Ecto neural progenitor cell (in vitro differentiated cells): ENCODE measurements around the gene STIL.
"Not testable (repeated sequence)": the region's sequence is repeated elsewhere in the genome, so short reads cannot be mapped to it uniquely, and the experiment has no call there.

Source experiments
- DNase-seq: peaks from one replicate; pipeline ENCODE4 v3.0.0-alpha.2; 2018; ENCODE audit warnings: low spot score

Gene STIL

DNA sequence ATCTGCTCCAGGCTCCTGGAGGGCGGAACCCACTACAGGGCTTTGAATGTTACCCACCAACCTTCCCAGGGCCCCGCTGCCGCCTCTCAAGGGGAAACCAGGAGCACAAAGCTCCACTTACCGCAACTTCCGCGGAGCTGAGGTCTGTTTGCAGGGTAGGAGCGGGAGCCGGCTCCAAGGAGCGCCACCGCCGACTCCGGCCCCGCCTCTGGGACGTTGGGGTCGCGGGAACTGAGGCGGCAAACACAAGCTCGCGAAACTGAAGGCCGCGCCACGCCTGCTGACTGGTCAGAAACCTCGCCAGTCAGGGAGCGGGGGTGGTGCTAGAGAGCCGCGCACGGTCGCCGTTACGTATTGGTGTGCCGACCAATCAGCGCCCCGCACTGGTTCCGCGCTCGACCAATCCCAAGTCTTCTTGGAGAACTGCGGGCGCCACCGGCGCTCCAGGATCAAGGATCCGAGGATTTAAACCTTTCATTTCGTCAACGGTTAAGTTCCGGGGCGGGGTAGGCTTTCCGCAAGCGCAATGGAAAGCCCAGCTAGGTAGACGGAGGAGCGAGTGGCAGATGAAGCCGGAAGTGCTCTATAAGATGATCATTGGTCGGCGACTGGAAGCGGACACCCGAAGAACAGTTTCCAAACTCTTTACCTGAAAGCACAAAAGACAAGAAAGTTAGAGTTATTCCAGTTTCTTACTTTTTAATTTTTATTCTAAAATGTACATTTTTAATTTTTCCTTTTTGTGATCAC is at the start of gene STIL:
Gene STIL, minus strand, starts transcription at position 233 of the 750 bp plus-strand sequence. CDS start 3,828 bp downstream, outside the sequence.
- DNase-seq, result peak; percentile 100

DNA sequence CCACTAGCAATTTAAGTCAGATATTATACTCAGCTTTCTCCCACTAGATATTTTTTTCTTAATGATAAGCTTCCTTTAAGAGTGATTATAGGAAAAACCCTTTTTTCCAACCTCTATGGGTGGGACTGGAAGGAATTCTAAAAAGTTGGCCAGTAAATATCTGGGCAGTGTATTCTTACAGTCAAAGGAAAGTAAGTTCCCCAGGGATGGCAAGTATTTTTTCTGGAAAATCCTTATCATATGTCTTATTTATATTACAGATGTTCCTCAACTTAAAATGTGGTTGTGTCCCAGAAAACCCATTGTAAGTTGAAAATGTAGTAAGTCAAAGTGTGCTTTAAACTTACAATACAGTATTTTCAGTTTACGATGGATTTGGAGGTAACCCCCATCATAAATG is 48.9 kb upstream of the STIL start:
- no peak for DNase-seq

DNA sequence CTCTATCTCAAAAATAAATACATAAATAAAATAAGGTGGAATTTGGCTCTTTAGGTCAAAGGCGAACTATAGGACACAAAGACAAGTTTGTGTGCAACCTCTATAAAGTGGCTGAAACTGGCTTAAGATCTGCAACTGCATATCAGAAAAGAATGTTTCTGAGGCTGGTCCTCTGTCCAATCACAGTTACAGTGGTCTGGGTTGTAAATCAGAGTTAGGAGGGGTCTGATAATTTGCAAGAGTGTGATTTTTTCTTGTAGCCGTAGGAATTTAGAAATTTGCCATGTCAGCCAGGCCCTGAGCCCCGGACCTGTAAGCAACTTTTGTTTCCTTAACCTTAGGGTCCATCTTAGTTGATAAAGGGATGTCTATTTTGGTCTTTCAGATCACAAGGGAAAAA is 47.4 kb upstream of the STIL start:
- no peak for DNase-seq

DNA sequence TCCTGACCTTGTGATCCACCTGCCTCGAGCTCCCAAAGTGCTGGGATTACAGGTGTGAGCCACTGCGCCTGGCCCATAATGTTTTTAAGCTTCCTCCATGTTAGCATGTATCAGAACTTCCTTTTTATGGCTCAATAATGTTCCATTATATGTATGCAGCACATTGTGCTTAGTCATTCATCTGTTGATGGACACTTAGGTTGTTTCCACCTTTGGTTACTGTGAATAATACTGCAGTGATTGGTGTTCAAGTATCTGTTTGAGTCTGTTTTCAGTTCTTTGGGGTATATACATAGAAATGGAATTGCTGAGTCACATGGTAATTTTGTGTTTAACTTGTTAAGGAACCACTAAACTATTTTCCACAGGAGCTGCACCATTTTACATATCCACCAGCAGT is 37.4 kb upstream of the STIL start:
- no peak for DNase-seq

DNA sequence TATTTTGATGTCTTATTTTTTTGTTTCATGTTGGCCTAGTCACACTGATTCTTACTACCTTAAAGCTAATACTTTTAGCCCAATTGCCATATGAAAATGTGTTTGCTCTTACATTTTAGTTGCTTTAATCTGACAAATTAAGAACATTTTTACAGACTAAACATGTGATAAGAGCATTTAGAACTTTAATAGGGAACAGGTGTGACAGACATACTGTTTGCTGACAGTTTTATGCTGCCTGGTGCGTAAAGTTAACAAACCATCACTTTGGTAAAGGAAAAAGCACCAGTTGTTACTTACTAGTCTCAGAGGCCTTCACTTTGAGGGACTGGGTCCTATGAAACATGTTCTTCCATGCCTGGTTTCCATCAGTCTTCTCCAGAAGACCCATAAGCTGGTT is 34.3 kb upstream of the STIL start:
- DNase-seq, result no peak

DNA sequence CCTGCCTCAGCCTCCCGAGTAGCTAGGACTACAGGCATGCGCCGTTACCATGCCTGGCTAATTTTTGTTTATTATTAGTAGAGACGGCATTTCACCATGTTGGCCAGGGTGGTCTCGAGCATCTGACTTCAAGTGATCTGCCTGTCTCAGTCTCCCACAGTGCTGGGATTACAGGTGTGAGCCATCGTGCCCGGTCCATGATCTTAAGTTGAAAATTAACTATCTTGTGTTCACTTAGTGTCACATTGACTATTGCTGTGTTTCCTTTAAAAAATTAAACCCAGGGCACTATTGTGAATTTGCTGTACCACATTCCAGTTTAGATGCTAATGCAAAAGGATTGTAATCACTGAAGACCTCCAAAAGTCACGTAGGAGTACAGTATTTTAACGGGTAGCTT is 33.8 kb upstream of the STIL start:
- no peak for DNase-seq

DNA sequence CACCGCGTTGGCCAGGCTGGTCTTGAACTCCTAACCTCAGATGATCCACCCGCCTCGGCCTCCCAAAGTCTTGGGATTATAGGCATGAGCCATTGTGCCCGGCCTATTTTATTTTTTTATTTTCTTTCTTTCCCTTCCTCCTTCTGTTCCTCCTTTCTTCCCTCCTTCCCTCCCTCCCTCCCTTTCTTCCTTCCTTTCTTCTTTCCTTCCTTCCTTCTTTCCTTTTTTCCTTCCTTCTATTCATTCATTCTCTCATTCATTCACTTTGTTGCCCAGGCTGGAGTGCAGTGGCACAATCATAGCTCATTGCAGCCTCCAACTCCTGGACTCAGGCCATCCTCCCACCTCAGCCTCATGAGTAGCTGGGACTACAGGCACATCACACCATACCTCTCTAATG is 33.0 kb upstream of the STIL start:
- DNase-seq, result not testable (repeated sequence)

DNA sequence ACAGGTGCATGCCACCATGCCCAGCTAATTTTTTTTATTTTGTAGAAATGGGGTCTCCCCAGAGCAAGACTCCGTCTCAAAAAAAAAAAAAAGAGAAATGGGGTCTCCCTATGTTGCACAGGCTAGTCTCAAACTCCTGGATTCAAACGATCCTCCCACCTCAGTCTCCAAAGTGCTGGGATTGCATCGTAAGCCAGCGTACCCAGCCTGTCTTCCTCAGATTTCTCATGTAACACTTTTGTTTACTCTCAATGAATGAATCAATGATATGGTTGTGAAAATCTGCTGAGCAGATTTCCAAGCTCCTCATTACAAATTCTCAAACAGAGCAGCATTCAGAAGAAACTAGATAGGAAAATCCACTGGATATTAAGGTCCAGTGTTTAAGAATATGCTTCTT is 26.3 kb upstream of the STIL start:
- DNase-seq, result no peak

DNA sequence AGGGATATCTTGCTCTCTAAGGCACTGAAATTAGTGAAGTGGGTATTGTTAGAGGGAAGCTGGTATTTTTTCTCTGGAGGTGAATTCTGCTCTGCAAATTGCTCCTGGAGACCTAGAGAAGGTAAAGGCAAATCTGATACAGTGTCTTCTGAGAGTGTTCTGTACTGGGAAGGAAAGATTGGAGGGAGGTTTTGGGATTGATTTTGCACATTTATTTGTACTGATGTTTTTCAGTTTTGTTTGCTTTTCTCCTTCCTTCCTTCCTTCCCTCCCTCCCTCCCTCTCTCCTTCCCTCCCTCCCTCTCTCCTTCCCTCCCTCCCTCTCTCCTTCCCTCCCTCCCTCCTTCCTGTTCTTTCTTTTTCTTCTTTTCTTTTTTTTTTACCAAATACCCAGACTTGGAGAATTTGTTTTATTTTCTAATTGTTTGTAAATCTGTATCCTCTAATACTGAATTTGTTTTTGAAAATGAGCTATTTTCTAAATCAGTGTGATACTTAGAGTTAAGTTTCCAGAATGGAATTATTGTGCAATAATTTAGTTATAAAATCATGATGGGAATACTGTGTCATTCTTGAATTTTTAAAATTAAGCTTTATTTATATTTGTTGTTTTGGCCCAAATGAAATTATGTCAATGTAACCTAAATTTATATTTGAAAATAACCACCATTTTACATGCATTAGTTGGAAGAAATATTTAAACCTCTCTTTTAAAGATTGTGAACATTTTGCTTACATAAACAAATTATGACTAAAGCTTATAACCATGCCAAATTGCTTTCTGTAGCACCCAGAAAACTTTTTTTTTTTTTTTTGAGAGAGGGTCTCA is 24.5 kb upstream of the STIL start:
- no peak for DNase-seq

DNA sequence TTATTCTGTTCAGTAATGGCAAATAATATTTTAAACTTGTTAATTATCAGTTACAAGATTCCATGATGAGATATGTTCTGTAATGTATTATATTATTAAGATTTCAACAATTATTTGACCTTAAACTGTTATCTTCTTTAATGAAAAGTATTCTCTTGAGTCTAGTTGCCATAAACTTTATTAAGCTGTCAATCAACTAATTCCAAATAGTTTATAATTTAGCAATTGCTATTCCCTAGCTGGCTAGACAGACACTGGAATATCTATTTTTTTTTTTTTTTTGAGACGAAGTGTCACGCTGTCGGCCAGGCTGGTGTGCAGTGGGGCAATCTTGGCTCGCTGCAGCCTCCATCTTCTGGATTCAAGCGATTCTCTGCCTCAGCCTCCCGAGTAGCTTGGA is 23.4 kb upstream of the STIL start:
- DNase-seq, result no peak

DNA sequence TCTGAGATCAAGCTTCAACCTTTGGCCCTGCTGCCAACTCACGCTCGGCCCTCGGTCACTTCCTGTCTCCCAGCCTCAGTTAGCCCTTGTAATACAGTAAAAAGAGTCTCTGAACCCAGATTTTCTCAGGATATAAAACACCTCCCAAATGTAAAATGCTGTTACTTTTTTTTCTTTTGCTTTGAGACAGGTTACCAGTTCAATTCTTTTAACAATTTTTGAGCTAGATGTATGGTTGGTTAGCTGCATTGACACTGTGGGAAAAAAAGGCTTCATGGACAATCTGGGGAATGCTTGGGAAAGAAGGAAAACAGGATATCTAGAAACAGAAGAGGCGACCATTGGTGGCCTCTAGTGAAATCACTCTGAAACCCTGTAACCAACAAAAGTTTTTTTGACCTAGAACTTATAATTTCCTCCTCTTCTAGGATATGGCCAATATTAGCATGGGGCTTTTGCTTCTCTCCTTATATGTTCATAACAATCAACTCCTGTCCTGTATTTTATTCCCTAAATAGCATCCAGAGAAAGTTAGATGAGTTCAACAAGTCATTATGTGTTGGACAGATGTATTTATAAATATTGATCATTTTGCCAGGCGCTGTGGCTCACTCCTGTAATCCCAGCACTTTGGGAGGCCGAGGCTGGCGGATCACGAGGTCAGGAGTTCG is 21.0 kb upstream of the STIL start:
- no peak for DNase-seq

DNA sequence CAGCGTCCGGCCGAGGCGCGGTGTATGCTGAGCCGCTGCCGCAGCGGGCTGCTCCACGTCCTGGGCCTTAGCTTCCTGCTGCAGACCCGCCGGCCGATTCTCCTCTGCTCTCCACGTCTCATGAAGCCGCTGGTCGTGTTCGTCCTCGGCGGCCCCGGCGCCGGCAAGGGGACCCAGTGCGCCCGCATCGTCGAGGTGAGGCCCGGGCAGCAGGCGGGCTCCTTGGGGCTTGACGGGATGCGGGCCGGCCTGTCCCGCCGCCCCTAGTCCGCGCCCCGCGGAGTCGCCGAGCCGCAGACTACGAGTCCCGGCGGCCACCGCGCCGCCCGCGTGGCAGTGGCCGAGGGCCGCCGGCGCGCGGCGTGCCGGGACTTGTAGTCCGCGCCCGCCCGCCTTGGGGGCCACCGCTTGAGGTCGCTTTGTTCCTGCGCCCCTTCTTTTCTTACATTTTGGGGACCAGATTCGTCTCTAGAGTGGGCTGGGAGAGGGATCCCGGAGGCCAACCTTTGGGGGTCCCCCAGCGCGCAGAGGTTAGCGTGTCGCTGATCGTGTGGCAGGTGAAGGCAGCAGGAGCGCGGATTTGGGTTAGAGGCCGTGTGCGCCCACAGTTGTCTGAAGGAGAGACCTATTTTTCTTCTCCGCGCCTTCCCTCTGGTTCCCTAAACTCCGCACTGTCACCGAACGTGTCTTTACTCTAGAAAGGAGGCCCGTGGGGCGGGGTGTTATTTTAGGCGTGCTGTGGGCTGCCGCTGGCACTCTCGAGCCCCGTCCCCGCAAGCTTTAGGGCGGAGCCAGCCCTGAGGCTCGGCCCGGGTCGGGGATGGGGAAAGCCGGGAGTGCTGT is 20.2 kb upstream of the STIL start:
- peak; percentile 87 for DNase-seq

DNA sequence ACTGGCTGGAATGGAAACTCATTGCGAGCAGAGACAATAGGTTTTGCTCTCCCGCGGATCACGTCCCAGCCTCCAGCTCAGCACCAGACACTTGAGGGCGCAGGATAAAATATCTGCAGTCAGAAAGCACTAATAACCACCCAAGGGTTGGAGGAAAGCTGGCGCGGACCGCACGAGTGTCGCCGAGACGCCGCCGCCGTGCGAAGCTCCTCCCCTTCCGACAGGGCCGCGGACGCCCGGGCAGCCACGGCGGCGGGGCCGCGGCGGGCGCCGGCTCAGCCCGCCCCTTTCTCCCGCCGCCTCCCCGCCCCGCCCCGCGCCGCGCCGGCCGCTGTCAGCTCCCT is 19.6 kb upstream of the STIL start, which contains the start of gene CMPK1:
Gene CMPK1, plus strand, starts transcription at position 213 of the 344 bp plus-strand sequence. CDS start 156 bp downstream, outside the sequence.
- peak; percentile 84 for DNase-seq

DNA sequence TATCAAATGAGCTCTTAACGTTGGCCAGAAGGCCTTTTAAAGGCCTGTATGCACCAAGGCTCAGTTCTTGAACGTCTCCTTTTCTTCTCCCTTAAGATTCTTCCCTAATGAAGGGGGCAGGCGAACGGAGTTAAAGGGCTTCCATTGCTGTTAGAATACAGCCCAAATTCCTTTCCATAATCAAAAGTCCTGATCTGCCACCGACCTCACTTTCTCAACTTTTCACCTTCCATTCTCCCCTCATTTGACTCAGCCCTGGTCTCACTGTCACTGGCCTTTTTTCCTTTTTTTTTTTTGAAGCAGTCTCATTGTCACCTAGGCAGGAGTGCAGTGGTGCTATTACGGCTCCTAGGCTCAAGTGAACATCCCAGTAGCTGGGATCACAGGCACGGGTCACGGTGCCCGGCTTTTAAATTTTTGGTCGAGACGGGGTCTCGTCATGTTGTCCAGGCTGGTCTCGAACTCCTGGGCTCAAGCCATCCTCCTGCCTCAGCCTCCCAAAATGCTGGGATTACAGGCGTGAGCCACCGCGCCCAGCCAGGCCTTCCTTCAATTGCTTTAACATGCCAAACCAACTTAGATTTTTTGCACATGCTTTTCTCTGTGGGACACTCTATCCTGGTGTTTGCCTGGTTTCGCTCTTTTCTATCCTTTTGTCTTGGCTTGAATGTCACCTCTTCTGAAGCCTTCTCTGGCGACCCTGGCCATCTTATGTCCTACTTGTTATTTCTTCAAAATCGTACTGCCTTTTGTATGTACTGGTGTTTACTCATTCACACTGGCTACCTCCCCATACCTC is 19.0 kb upstream of the STIL start:
- no peak for DNase-seq

DNA sequence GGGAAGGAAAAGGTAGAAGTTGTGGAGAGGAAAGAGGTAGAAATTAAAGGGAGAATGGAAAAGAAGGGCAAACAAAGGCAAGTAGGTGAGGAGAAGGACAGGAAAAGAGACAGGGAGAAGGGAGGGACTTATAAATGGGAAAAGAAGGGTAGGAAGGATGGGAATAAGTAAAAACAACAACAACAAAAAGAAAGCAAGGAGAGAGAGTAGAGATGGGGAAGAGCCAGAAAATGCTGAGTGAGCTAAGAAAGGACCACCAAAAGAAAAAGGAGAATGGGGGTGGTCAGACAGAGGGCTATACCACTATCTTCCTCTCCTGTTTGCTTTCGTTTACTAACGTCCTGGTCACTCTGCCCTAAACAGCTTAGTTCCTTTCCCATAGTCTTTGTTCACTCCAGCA is 17.9 kb upstream of the STIL start:
- DNase-seq, result no peak

DNA sequence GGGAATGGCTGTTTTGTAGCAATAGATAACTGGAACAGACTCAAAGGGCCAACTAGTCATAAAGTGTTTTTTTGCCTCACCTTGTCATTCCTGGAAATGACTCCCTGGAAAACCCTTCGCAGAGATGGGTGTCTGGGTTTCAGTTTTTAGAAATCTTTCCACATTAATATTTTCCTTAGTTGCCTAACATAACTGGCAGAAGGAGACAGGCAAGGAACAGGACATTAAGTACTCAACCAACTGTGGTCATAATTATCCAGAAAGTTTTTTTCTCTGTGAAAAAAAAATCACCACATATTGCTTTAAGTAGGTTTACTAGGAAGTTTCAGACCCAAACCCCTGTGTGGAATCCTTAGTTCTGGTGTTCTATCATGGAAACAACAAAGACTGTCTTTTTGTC is 16.3 kb upstream of the STIL start:
- no peak for DNase-seq

DNA sequence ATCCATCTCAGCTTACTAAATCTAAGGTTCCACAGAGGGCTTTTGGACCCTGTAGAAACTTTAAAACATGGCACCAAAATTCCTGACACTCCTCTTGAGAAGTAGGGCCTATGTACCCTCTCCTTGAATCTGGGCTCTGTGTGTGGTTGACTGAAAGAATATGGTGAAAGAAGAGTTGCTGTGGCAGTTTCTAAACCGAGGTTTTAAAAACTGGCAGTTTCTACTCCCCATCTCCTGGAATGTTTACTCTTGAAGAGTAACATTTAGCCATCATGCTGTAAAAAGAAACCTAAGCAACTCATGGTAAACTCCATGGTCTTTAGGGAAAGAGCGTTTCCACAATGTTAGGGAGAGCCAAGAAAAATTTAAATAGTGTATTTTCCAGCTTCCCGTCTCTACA is 15.0 kb upstream of the STIL start:
- DNase-seq, result no peak

DNA sequence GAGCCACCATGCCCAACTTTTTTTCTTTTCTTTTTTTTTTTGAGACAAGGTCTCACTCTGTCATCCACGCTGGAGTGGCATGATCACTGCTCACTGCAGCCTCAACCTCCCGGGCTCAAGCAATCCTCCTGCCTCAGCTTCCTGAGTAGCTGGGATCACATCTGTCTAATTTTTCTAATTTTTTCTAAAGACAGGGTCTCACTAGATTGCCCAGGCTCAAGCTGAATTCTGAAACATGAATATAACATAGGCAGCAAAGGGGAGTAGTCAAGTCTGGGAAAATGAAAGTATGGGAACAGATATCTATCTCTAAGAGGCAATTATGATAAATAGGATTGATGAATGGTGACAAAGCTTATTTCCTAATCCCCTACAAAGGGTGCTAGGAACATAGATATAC is 12.3 kb upstream of the STIL start:
- no peak for DNase-seq

DNA sequence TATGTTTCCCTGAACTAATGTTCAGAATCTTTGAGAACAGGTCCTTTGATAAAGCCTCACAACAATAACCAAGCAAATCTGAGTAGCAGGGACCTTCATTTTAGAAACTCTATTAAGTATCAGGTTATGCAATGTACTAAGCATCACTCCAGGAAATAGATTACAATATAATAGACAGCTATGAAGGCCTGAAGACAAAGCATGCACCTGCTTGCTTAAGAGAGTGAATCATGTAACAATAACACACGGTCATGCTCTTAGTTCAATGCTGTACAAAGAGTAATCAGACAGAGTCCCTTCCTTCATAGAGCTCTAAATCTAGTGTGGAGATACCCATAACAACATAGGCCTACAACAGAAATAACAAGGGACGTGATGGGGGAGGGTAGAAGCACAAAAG is 11.6 kb upstream of the STIL start:
- no peak for DNase-seq

DNA sequence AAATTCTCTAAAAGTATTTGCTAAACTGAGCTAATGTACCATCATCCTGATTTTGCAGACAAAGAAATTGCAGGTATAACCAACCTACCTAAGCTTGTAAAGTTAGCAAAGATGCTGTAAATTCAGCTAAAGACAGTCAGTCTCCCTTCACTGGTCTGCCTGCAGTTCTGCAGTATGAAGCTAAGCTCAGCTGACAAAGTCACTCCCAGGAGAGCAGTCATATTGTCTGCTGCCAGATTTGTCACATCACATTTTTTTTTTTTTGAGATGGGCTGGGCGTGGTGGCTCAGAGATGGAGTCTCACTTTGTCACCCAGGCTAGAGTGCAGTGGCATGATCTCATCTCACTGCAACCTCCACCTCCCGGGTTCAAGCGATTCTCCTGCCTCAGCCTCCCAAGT is 10.7 kb upstream of the STIL start:
- no peak for DNase-seq

DNA sequence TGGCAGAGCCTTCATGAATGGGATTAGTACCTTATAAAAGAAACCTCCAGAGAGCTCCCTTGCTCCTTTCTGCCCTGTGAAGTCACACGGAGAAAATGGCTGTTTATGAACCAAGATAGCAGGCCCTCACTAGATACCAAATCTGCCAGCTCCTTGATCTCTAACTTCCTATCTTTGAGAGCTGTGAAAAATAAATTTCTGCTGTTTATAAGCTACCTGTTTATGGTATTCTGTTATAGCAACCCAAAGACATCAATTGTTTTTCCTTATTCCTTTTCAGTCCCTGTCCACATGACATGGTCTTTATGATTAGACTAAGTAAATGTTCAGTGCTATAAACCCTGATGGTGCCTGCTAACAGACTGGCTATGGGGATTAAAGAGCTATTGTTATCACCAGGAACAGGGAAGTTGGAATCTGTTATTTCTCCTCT is 9.7 kb upstream of the STIL start:
- DNase-seq, result no peak
